Upper lobe of left lung (tissue), 4 donors: Measurements from ENCODE around the gene RBM19.

ENCODE experiments used
- EP300 ChIP-seq, 4 donors: sonication (generic); formaldehyde crosslinking; IDR thresholded peaks; one replicate each; pipeline ENCODE4 v1.5.1; 2017; ENCODE audit warnings: antibody characterized with exemption in 4 of 4, control low read depth in 2 of 4
- TF ChIP-seq, protein P1 (sequence below), 6 experiments: fragments of 450-650 bp in 4 of 6; fragments of 200-600 bp in 2 of 6; sonication (generic) in 2 of 6; IDR thresholded peaks; one replicate each; pipeline ENCODE4 v1.5.1; 2016 to 2019; ENCODE audit warnings: antibody characterized with exemption in 6 of 6

DNA sequence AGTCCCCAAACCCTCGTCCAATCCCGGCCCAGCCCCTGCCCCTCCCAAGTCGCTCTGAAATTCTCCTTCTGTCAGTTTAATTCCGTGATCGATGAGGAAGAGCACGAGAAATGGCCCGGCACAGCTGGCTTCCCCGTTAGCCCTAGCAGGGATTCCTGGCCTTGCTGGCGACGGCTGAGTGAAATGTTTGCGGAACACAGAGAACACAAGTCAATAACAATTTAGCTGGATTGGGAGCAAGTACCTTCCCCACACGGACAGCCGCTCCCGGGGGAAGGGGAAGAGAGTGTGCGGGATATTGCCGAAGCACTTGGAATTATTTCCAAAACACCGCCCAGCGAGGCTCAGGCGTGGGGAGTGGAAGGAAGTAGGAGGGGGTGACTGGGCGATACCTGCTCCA is 134.6 kb downstream of the RBM19 start:
- TF ChIP-seq, protein P1, sequence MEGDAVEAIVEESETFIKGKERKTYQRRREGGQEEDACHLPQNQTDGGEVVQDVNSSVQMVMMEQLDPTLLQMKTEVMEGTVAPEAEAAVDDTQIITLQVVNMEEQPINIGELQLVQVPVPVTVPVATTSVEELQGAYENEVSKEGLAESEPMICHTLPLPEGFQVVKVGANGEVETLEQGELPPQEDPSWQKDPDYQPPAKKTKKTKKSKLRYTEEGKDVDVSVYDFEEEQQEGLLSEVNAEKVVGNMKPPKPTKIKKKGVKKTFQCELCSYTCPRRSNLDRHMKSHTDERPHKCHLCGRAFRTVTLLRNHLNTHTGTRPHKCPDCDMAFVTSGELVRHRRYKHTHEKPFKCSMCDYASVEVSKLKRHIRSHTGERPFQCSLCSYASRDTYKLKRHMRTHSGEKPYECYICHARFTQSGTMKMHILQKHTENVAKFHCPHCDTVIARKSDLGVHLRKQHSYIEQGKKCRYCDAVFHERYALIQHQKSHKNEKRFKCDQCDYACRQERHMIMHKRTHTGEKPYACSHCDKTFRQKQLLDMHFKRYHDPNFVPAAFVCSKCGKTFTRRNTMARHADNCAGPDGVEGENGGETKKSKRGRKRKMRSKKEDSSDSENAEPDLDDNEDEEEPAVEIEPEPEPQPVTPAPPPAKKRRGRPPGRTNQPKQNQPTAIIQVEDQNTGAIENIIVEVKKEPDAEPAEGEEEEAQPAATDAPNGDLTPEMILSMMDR (IDR thresholded peaks at IDR 0.05): no peak
- TF ChIP-seq EP300 (IDR thresholded peaks at IDR 0.05): no peak
